ENCODE data around the gene IKZF1.

IKZF1 gene

DNA sequence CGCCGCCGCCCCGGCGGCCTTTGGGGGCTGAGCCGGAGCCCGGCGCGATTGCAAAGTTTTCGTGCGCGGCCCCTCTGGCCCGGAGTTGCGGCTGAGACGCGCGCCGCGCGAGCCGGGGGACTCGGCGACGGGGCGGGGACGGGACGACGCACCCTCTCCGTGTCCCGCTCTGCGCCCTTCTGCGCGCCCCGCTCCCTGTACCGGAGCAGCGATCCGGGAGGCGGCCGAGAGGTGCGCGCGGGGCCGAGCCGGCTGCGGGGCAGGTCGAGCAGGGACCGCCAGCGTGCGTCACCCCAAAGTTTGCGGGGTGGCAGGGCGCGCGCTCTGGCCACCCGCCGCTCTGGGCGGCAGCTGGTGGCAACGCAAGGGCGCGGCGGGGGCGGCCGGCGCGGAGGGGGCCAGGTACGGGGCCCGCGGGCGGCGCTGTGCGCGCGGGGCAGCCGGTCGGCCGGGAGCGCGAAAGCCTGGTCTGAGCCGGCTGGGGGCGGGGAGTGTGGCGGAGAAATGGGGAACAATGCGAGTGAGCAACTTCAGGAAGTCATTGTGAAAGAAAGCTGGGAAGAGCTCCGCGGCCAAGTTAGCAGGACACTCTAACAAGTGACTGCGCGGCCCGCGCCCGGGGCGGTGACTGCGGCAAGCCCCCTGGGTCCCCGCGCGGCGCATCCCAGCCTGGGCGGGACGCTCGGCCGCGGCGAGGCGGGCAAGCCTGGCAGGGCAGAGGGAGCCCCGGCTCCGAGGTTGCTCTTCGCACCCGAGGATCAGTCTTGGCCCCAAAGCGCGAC, at the start of gene IKZF1:
Gene IKZF1, plus strand, starts transcription at position 588 of the 782 bp plus-strand sequence. CDS start 14,346 bp downstream, outside the sequence.
- no peak for DNase-seq

DNA sequence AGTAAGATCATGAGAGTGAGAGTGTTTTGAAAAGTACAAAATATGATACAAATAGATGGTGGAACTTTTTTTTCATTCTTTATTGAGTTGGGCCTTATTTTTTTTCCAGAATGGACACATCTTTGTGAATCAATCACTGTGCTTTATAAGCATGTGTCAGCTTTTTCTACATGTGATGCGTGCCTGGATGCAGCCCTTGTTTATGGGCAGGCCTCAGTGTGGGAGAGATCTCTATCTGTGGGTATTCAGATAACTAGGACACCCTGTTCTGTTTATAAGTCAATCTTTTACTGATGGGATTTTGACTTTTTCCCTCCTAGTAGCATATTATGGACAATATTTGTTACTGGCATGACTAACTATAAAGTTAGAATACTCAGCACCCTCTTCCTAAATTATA, 42.9 kb upstream of the IKZF1 start:
- DNase-seq, result no peak

DNA sequence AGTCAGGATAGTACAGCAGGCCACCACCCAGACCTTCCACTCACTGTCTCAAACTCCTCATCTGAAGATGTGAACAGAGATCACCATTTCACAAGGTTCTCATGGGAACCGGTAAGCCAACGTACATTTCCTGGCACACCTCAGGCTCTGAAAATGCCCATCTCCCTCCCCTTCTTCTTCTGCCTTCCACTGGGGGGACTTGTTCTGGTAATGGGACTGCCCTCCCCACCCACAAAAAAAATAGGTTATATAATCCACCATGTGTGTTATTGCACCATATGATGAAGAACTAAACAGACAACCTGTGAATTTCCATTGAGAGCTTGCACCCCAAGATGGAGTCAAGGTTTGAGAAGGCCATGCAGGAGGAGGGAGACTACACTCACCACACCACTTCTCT, 42.1 kb upstream of the IKZF1 start:
- DNase-seq, result no peak

DNA sequence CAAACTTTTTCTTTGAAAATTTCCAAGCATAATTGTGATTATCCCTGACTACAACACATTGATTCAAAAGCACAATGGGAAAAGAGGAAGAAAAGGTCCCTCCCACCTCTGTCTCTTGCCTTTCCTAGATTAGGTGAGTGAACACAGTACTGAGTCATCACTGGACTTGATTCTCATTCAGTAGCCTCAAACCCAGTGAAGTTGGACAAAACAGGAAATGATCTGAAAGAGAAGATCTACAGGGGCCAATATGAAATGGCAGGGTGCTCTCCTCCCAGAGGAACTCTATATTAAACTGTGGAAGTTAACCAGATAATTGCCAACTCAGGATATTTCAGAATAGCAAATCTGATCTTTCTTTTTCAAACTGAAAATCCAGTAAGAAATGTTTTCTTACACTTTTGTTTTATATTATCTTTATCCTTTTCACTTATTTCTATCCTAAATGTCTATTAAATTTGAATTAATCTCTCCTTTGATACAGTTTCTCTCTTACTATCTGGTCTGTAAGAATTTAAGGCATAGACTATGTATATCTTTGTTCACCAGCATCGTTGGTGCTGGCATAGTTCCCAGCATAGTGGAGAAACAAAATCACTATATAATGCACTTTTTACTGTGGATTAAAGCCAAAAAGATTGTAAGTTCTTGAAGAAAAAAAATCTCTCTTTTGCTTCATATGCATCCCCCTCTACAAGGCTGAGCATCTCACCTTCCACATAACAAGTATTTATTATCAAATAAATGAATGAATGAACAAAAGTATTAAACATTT, 41.4 kb upstream of the IKZF1 start:
- no peak for DNase-seq

DNA sequence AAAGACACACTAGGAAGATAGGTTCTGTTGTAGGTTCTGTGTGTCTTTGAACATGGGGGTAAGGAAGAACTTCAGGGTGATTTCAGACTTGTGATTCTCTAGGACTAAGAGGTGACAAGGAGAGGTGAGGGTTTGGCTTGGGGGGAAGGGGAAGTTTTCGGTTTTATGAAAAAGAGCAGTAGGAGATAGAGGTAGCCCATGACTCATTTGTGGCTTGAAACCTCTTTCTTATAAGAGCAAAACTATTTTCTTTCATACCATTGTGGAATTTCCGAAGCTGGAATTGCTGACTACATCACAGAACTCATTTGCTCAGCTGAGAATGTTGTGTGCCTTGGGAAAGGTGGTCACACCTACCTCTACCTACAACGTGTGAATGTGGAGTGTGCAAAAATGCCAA, 39.6 kb upstream of the IKZF1 start:
- no peak for DNase-seq

DNA sequence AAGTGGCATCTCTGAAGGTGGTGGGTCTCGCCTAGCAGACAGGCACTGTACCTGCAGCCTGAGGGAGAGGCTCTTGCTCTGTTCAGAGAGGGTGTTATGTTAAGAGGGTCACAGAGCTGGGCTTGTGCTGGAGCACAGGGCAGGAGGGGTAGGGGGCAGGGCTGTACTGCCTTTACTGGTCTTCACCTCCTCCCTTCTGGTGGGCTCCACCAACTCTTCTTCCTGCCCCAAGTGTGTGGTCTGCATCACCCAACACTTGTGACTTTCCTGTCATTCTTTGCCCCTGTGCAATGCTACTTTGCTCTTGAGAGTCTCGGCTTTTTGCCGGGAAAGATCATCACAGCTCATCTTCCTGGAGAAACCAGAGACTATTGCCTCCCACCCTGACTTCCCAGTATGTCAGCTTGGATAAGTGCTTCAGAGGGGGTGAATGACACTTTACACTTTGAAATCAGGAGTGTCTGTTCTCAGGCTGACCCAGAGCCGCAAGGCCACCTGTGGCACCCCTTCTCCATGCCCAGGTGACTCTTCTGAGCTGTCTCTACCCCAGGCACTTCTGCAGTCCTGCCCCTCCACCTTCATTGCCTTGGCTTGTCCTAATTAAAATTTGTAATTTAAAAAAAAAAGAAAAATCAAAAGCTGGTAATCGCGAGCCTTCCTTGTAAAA, 38.4 kb upstream of the IKZF1 start:
- DNase-seq, result no peak

DNA sequence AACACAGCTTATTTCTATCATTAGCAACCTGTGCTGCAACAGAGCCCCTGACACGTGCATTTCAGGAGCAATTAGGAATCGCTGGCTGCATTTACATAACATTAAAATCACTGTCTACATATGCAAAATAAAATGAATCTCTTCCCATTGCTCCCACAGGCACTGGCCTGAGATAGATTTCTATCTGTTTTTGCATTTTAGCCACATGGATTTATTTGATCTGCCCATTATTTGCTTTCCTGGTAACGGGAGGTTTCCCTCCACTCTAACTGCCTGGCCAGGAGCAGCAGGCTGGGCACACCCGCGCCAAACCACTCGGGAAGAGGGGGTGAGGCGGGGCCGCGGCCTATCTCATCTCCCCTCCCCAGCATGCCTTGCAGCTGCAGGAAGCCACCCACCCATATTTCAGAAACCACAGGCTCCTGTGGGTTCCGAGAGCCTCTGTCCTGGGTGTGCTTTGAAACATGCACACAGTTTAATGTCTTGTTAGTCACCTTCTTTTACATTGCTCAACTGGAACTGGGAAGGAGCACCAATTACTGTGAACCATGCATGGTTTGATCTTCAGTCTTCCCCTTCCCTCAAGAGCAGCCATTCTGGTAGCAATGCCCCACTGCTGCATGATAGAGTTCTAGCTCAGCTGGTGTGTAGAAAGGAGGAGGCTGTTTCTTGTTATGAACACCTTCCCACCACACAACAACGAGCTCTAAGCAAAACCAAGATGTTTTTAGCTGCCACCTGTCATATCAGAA, 37.7 kb upstream of the IKZF1 start:
- no peak for DNase-seq

DNA sequence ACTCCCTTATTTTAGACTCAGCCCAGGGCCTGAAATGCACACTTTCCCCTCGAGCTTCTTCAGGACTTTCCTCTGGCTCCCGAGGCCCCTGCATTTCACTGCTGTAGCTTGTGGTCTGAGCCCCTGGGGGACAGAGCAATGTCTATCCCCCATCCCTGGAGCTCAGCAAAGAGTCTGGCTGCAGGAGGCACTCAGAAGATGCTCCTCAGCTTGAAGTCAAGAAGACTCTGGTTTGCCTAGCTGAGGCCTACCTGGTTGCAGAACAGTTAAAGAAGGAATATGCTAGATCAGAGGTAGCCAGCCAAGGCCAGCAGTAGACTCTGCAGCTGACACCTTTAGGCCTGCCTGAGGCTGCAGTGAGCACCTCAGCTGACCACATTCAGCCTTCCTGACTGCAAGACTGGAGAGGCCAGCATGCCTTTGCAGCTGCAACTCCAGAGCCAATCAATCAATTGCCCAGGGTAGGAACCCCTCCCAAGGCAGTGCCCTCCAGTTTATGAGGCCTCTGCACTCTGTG, 36.9 kb upstream of the IKZF1 start:
- no peak for DNase-seq

DNA sequence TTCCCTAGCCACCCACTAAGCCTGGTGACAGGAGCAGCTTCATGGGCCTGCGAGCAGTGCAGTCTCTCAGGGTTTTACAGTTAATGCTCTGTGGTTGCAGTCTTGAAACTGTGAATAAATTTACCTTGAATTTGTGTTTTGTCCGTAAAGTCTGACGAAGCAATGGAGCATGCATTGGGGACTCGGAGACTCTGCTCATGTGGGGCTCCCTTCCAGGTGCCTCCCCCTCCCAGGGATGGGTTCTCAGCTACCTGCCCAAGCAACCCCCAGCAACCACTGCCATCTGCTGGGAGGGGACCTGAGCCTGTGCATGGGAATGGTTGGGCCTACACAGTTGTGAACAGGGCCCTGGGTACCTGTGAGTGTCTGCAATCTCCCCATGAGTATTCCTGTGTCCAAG, 36.3 kb upstream of the IKZF1 start:
- no peak for DNase-seq

DNA sequence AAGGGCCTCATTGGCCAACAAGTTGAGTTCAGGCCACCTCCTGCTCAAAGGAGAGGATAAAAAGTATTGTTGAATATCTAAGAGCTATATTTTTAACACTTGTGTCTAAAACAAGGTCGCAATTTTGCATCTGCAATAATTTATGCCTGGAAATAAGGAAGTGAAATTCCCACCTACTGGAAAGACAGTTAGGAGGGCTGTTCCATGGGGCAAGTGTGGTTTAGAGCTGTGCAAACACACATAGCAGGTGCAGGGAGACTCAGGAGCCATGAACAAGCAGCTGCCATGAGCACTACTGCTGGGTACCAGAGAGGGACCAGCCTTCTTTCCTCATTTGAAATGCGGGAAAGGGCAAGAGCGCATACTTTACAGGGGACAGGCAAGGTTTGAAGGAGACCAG, 35.5 kb upstream of the IKZF1 start:
- DNase-seq, result no peak

DNA sequence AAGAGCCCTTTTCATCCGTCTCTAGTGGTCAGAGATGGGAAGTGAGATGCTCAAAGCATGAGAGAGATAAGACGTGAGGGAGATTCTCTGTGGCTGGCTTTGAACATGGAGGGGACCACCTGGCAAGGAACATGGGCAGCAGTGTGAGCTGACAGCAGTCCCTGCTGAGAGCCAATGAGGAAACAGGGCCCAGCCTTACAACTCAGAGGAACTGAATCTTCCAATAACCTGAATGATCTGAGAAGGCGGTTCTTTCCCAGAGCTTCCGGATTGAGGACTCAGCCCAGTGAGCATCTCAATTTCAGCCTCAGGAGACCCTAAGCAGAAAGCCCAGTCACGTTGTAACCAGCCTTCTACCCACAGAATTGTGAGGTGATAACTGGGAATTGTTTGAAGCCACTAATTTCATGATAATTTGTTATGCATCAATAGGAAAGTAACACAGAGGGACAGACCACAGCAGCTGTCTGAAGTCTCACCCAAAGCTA, 33.9 kb upstream of the IKZF1 start:
- DNase-seq, result no peak

DNA sequence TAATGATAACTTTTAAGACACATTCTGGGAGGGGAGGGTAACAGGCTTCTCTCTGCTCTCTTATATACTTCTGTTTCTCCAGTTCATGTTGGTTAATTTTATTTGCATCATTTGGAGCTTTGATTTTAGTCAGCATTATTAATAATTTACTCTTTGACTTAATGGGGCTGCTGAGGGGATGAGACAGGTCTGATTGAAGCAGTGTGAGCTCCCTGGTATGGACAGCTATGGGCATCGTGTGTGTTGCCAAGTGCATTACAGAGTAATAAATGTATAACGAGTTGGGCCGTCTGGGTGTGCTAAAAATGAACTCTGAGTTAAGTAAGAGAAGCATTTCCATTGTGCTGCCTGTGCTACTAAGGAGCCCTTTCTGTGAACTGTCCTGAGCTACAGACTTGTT, 31.7 kb upstream of the IKZF1 start:
- no peak for DNase-seq

DNA sequence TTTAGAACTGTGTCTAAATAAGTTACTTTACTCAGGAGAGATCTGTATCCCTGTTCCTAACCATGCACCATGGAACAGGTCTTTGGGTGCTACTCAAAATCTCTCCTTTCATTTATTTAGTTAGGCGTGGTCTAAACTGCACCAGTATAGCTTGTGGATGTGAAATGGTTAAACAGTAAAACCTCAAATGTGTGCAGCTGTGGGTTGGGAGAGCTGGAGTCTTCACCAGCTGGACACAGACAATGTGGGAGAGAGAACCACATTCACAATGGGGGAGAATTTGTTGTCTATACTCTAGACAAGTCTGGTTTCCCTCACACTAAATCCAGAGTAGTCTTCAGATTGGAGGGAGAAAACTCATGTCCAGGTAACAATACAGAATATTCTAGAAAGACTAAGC, 31.2 kb upstream of the IKZF1 start:
- DNase-seq, result no peak

DNA sequence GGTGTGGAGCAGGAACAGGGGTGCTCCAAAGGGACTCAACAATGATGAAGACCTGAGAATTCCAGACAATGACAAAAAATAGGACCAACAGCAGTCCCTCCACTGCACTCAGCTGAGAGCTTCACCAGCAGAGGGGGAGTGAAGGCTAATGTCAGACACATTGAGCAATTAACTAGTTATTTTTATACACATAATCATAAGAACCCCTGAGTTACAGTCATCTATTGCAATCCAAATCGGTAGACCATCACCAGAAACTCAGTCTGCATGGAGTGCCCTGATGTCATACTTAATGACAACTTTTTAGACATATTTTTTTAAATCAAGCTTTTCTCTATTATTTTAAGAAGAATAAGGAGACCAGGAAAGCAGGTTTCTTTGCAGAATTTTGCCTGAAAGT, 30.6 kb upstream of the IKZF1 start:
- no peak for DNase-seq

DNA sequence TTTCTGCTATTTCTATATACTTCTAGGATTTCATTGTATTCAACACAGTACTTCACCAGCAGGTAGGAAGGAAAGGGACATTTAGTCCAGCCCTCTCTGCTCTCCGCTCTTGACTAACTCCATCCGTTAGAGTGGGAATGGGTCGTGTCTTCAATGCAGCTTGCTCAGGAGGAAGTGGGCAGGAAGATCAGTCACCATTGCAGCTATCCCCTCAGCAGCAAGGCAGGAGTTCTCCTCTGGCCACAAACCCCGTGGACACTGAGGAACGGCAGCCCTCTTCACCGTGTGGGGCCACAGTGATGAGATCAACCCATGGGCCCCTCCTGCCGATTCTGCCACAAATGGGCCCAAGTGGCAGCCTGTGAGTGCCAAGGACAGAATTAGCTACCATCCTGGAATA, 30.2 kb upstream of the IKZF1 start:
- DNase-seq, result no peak

DNA sequence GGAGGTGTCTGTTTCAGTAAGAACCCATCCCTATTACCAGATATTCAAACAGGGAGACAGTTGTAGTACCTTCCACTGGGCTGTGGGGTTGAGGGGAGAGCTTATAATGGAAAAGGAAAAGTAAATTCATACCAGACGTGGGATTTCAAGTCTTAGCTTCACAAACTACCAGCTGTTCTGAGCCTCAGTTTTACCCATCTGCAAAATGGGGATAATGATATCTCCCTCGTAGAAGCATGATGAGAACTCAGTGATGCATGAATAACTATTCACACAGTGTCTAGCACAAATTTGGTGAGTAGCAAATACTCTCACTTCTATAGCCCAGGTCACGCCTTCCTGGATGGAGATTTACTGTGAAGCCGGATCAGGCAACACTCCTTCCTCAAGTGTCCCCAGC, 29.1 kb upstream of the IKZF1 start:
- DNase-seq, result no peak

DNA sequence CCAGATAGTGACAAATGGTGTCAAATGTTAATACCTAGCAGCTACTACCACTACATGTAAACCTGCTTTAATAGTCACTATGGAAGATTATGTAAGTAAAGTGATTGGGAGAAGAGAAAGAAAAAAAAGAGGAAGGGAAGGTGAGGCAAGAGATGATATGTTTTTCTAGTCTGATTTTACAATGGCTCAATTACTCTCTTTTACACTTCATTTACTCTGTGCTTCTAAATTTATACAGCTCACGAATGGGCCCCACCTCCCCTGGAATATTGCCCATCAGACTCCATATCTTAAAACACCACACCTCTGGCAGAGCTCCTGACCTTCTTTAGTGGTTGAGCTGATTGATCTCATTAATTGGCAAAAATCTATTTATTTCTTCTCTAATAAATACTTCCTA, 28.0 kb upstream of the IKZF1 start:
- no peak for DNase-seq

DNA sequence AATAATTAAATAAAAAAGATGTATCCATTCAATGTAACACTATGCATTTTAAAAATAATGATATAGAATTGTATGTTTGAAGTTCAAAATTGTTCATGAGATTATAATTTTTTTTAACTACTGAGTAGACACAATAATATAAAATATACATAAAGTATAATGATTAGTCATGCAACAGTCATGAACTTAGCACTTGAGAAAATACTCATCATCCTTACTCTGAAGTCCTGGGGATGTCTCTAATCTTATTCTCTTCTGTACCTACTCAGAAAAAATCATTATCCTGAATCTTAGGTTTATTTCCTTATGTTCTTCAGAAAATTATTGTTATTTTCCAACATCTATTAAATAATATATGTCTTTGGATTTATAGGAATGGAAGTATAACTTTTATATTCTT, 26.4 kb upstream of the IKZF1 start:
- no peak for DNase-seq

DNA sequence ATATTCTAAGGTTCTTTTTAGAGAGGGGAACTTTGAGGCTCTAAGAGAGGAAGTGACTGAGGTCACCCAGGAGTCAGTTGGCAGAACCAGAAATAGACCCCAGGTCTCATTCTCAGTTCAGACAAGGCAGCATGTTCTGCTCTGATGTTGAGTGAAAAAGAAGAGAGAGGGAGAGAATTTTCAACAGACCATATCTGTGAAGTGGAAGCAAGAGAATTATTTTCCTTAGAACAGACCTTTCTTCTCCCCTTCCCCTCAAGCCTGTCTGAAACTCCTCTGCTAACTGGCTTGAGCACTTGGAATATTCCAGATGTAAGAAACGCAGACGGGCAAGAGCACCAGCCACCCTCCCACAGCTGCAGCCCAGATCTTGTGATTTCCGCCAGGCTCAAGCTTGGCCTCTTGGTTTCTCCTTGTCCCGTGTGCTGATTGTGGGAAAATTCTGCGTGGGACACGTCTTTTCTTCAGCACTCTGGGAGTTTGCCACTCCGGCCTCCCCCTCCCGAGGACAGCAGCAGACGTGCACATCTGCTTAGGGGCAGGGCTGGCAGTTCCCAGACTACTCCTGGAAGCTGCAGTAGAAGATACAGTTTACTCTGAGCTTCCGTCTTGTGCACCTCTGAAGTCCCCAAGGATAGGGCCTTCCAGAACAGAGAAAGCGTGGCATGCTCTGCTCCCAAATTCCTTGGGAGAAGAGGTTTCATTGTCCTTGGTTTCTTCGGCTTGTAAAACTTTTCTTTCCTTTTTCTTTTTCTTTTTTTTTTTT, 22.7 kb upstream of the IKZF1 start:
- no peak for DNase-seq

DNA sequence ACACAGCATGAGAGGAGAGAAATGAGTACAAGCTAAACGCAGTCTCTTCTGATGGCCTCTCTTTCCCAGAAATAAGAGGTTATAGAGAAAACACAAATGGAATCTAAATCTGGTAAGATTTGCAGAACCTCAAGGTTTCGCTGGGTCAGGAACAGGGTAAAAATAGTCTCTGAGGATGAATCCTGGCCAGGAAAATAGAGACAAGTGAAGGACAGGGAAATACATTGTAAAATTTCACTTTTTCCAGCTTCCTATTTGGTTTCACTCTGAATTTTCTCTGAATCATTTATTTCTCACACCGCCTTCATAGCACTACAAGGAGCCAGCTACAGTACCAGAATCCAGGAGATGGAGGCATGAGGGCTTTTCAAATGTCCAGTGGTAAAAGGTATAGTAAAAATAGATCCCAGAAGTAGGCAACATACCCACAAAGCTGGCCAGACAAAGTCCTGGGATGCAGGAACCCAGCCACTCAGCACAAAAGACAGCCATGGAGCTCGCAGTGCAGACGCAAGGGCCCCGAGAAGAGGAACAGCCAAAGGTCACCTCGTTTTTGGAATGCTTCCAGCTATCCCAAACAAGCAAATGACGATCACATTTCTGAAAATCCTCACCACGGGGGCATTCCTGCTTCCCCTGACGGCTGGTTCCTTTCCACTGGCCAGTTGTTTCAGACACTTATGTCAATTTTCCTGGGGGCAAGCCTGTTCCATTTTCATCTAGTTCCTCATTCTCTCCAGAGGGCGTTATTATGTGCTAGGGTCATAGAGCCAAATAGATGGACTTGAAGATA, 21.5 kb upstream of the IKZF1 start:
- no peak for DNase-seq

DNA sequence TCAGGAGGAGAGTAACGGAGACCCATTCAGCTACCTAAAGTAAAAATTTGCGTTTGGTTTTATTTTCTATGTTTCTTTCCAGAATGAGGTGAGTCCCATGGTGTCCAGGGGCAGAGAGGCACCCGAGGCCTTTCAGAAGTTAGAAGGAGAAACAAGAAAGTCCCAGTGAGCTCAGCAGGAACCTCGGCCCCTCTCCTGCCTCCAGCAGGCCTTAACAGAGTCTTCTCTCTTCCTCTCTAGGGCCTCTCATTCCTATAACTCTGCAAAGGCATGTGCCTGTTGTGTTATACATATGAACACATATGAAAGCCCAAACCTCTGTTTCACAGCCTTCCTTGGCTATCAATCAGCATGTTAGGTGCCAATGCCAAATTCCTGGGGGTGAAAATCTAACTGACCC, 20.8 kb upstream of the IKZF1 start:
- no peak for DNase-seq

Data from NCI-H1694 treated with DMSO at 0.1 percent for 48 hours (cell line).